Spleen (tissue), 7 donors: ENCODE results near the gene DPH6.

Experiments
- POLR2A ChIP-seq, 3 donors: fragments of 450-650 bp; IDR thresholded peaks; one replicate each; pipeline ENCODE4 v1.5.1; 2017; ENCODE audit warnings: antibody characterized with exemption in 3 of 3, mild to moderate bottlenecking in 1 of 3
- TF ChIP-seq, protein P1 (sequence below), 11 experiments: fragments of 200-600 bp in 7 of 11; fragments of 450-650 bp in 4 of 11; sonication (generic) in 4 of 11; IDR thresholded peaks in 8 of 11; conservative IDR thresholded peaks in 3 of 11; 1 replicate in 7 of 11; 2 replicates in 4 of 11; pipeline versions ENCODE4 v1.4.0 to v1.8.0; 2016 to 2021; ENCODE audit warnings: antibody characterized with exemption in 11 of 11, inconsistent platforms in 4 of 11, mild to moderate bottlenecking in 1 of 11
- donor health status: DM: no; HTN: no; CAD: no; lungs with moderate emphysema.
- donor health status: DM: no; HTN: no; CAD: no.
- donor health status: DM: no; HTN: no; CAD: no.

DNA sequence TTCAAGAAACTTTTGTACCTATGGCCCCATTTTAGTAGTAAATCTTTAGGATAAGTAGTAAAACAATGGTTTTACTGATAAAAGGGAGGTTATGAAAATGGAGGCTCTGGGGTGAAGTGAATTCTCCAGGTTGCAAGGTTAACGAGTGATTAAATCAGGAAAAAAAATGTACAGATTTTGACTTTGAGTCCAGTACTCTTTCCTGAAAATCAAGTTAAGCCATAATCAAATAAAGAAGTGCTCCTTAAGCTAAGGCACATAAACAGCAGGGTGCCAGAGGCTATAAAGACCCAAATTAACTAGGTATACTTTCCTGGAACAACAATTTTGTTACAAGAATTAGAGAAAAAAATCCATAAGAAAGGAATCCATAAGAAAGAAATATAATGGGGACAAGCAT lies 114.7 kb downstream of the DPH6 start:
- TF ChIP-seq, protein P1, sequence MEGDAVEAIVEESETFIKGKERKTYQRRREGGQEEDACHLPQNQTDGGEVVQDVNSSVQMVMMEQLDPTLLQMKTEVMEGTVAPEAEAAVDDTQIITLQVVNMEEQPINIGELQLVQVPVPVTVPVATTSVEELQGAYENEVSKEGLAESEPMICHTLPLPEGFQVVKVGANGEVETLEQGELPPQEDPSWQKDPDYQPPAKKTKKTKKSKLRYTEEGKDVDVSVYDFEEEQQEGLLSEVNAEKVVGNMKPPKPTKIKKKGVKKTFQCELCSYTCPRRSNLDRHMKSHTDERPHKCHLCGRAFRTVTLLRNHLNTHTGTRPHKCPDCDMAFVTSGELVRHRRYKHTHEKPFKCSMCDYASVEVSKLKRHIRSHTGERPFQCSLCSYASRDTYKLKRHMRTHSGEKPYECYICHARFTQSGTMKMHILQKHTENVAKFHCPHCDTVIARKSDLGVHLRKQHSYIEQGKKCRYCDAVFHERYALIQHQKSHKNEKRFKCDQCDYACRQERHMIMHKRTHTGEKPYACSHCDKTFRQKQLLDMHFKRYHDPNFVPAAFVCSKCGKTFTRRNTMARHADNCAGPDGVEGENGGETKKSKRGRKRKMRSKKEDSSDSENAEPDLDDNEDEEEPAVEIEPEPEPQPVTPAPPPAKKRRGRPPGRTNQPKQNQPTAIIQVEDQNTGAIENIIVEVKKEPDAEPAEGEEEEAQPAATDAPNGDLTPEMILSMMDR (IDR thresholded peaks at IDR 0.05 in 8 of 11, conservative IDR thresholded peaks at IDR 0.05 in 3 of 11), result no peak
- no peak for TF ChIP-seq POLR2A (IDR thresholded peaks at IDR 0.05)
